ENCODE data around the gene NUP93. TPM values are rescaled to one million over a fixed set of nuclear protein-coding genes. Genes with fewer than 3 reads are reported as not detected.
A peak's percentile ranks its signal among the peaks of the same experiment; 100 is the strongest.

The NUP93 gene
- total RNA-seq, 1 experiment from 2014 or later: 60.2 TPM

GRCh38 chr16:56823081-56823733 is 93.3 kb downstream of the NUP93 start:
- ChIA-PET POLR2A (no interaction called here), CTCF (no interaction called here)
- no peak for DNase-seq (ENCODE audit: unreplicated experiment)
- no peaks in the 10 kb centered on the region for H3K4me1 Mint-ChIP-seq (ENCODE audit: insufficient read depth, unreplicated experiment)
- BruUV-seq (replicated peaks): no TSS peak
- no peak overlapping the region for H3K27ac Mint-ChIP-seq (ENCODE audit: low read depth, unreplicated experiment)
- peaks cover 51% of the 10 kb centered on the region for H3K36me3 Mint-ChIP-seq (ENCODE audit: insufficient read depth, unreplicated experiment)
- no peaks in the 10 kb centered on the region for H3K27me3 Mint-ChIP-seq (ENCODE audit: insufficient read depth, unreplicated experiment)
- intact Hi-C loops (cut with micrococcal nuclease): no loop called here
- no peak for TF ChIP-seq CTCF (IDR thresholded peaks at IDR 0.05; ENCODE audit: unreplicated experiment)
- no peaks in the 10 kb centered on the region for H3K9me3 Mint-ChIP-seq (ENCODE audit: unreplicated experiment)
- no peak overlapping the region for H3K4me3 Mint-ChIP-seq (ENCODE audit: unreplicated experiment)

- BruUV-seq (replicated peaks): TSS peak; percentile 17
- H3K4me1 Mint-ChIP-seq (ENCODE audit: insufficient read depth, unreplicated experiment): no peaks in the 10 kb centered on the region
- POLR2A ChIA-PET: interaction anchor here (0.6 kb wide), 1 partner anchor 24 kb away, joined by 3 read pairs; no protein-coding TSS in a partner anchor
- no peak for DNase-seq (ENCODE audit: unreplicated experiment)
- peaks cover 57% of the 10 kb centered on the region for H3K36me3 Mint-ChIP-seq (ENCODE audit: insufficient read depth, unreplicated experiment)
- H3K9me3 Mint-ChIP-seq (ENCODE audit: unreplicated experiment): no peaks in the 10 kb centered on the region
- CTCF ChIA-PET: interaction anchor here (0.6 to 0.7 kb wide), 2 partner anchors 21 to 363 kb away, joined by 3 to 4 read pairs; no protein-coding TSS in a partner anchor
- intact Hi-C loops (cut with micrococcal nuclease): no loop called here
- no peak overlapping the region for H3K27ac Mint-ChIP-seq (ENCODE audit: low read depth, unreplicated experiment)
- no peak for TF ChIP-seq CTCF (IDR thresholded peaks at IDR 0.05; ENCODE audit: unreplicated experiment)
- no peak overlapping the region for H3K4me3 Mint-ChIP-seq (ENCODE audit: unreplicated experiment)
- H3K27me3 Mint-ChIP-seq (ENCODE audit: insufficient read depth, unreplicated experiment): no peaks in the 10 kb centered on the region
Measured at GRCh38 chr16:56824331-56824730, 94.4 kb downstream of the NUP93 start.

GRCh38 chr16:56824804-56825203 is 94.9 kb downstream of the NUP93 start:
- Mint-ChIP-seq H3K4me3 (ENCODE audit: unreplicated experiment) (no peak overlapping the region), H3K4me1 (ENCODE audit: insufficient read depth, unreplicated experiment) (no peaks in the 10 kb centered on the region), H3K36me3 (ENCODE audit: insufficient read depth, unreplicated experiment) (peaks cover 57% of the 10 kb centered on the region), H3K9me3 (ENCODE audit: unreplicated experiment) (no peaks in the 10 kb centered on the region), H3K27ac (ENCODE audit: low read depth, unreplicated experiment) (no peak overlapping the region), H3K27me3 (ENCODE audit: insufficient read depth, unreplicated experiment) (no peaks in the 10 kb centered on the region)
- intact Hi-C loops (cut with micrococcal nuclease): no loop called here
- DNase-seq (ENCODE audit: unreplicated experiment): no peak
- TF ChIP-seq CTCF (IDR thresholded peaks at IDR 0.05; ENCODE audit: unreplicated experiment): no peak
- CTCF ChIA-PET: interaction anchor here (0.6 to 0.7 kb wide), 2 partner anchors 20 to 363 kb away, joined by 3 to 4 read pairs; no protein-coding TSS in a partner anchor
- BruUV-seq (replicated peaks): no TSS peak
- POLR2A ChIA-PET: interaction anchor here (0.6 kb wide), 1 partner anchor 24 kb away, joined by 3 read pairs; no protein-coding TSS in a partner anchor

GRCh38 chr16:56825826-56826225 is 95.9 kb downstream of the NUP93 start:
- no TSS peak for BruUV-seq (replicated peaks)
- no peaks in the 10 kb centered on the region for H3K9me3 Mint-ChIP-seq (ENCODE audit: unreplicated experiment)
- TF ChIP-seq CTCF (IDR thresholded peaks at IDR 0.05; ENCODE audit: unreplicated experiment): no peak
- DNase-seq (ENCODE audit: unreplicated experiment): no peak
- H3K36me3 Mint-ChIP-seq (ENCODE audit: insufficient read depth, unreplicated experiment): peaks cover 63% of the 10 kb centered on the region
- intact Hi-C loops (cut with micrococcal nuclease): no loop called here
- no peak overlapping the region for H3K4me3 Mint-ChIP-seq (ENCODE audit: unreplicated experiment)
- H3K27me3 Mint-ChIP-seq (ENCODE audit: insufficient read depth, unreplicated experiment): no peaks in the 10 kb centered on the region
- ChIA-PET CTCF (no interaction called here), POLR2A (no interaction called here)
- H3K27ac Mint-ChIP-seq (ENCODE audit: low read depth, unreplicated experiment): no peak overlapping the region
- no peaks in the 10 kb centered on the region for H3K4me1 Mint-ChIP-seq (ENCODE audit: insufficient read depth, unreplicated experiment)

Measured in MCF 10A (cell line).